Osteocyte (in vitro differentiated cells): ENCODE data around the gene COL4A1. TPM values are rescaled to one million over a fixed set of nuclear protein-coding genes. Genes with fewer than 3 reads are reported as not detected.

Experiments
- DNase-seq: peaks from one replicate; pipeline ENCODE4 v3.0.0; 2021; ENCODE audit warnings: mixed read lengths; ENCODE audit not compliant: unreplicated experiment; ENCODE audit errors: extremely low spot score
- H3K27ac Mint-ChIP-seq: one replicate; pipeline ENCODE4 v1.8.0; 2021; ENCODE audit warnings: mild to moderate bottlenecking, mixed read lengths; ENCODE audit not compliant: unreplicated experiment
- H3K27me3 Mint-ChIP-seq: one replicate; pipeline ENCODE4 v1.8.0; 2021; ENCODE audit warnings: mixed read lengths; ENCODE audit not compliant: unreplicated experiment
- H3K36me3 Mint-ChIP-seq: one replicate; pipeline ENCODE4 v1.8.0; 2021; ENCODE audit warnings: mixed read lengths; ENCODE audit not compliant: unreplicated experiment
- H3K4me1 Mint-ChIP-seq: one replicate; pipeline ENCODE4 v1.8.0; 2021; ENCODE audit warnings: mixed read lengths; ENCODE audit not compliant: unreplicated experiment
- H3K4me3 Mint-ChIP-seq: one replicate; pipeline ENCODE4 v1.8.0; 2021; ENCODE audit warnings: mild to moderate bottlenecking, moderate library complexity, mixed read lengths; ENCODE audit not compliant: unreplicated experiment
- H3K9me3 Mint-ChIP-seq: one replicate; pipeline ENCODE4 v1.8.0; 2021; ENCODE audit warnings: mixed read lengths; ENCODE audit not compliant: unreplicated experiment
- total RNA-seq: library from RNA; stranded (reverse); gene quantifications from 2 replicates; pipeline ENCODE4 v1.2.1, GENCODE V29; 2021
- TF ChIP-seq, protein P1 (sequence below): fragments of 200-600 bp; sonication (generic); IDR thresholded peaks from 2 replicates; pipeline ENCODE4 v1.5.0; 2021; ENCODE audit warnings: antibody characterized with exemption, mild to moderate bottlenecking, moderate library complexity

Gene COL4A1
- total RNA-seq, 1 donor from 2014 or later = 3,181 TPM

DNA sequence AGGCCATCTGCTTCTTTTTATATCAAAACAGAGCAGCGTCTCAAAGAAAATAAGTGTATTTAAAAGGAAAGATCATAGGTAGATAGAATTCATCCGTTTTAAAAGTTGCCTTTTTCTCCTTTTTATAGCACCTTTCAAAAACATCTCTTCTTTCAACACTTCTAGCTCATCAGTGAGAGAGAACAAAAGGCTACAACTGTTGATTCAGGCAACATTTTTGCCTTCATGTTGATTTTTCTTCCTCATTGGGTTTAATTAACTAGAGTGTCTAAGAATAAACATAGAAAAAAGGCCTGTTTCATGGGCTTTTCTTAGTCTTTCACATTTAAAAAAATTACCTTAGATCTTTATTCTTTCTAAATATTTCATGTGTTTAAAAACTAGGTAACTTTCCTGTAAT is 13.7 kb upstream of the COL4A1 start:
- Mint-ChIP-seq H3K4me1 (peaks cover 93% of the 10 kb centered on the region), H3K27ac (peak overlapping the region; percentile 88)

GRCh38 chr13:110319774-110320509 is 13.0 kb upstream of the COL4A1 start:
- Mint-ChIP-seq H3K36me3 (peaks cover 48% of the 10 kb centered on the region), H3K9me3 (no peaks in the 10 kb centered on the region), H3K27ac (peak overlapping the region; percentile 88), H3K4me1 (peaks cover 93% of the 10 kb centered on the region), H3K27me3 (no peaks in the 10 kb centered on the region), H3K4me3 (peak overlapping the region; percentile 26)
- DNase-seq = no peak
- TF ChIP-seq, protein P1, sequence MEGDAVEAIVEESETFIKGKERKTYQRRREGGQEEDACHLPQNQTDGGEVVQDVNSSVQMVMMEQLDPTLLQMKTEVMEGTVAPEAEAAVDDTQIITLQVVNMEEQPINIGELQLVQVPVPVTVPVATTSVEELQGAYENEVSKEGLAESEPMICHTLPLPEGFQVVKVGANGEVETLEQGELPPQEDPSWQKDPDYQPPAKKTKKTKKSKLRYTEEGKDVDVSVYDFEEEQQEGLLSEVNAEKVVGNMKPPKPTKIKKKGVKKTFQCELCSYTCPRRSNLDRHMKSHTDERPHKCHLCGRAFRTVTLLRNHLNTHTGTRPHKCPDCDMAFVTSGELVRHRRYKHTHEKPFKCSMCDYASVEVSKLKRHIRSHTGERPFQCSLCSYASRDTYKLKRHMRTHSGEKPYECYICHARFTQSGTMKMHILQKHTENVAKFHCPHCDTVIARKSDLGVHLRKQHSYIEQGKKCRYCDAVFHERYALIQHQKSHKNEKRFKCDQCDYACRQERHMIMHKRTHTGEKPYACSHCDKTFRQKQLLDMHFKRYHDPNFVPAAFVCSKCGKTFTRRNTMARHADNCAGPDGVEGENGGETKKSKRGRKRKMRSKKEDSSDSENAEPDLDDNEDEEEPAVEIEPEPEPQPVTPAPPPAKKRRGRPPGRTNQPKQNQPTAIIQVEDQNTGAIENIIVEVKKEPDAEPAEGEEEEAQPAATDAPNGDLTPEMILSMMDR = no peak

More for the DNA sequence above, 13.7 kb upstream of the COL4A1 start:
- TF ChIP-seq, protein P1 = no peak
- Mint-ChIP-seq H3K4me3 (no peak overlapping the region), H3K36me3 (peaks cover 51% of the 10 kb centered on the region), H3K27me3 (no peaks in the 10 kb centered on the region), H3K9me3 (no peaks in the 10 kb centered on the region)
- no peak for DNase-seq

DNA sequence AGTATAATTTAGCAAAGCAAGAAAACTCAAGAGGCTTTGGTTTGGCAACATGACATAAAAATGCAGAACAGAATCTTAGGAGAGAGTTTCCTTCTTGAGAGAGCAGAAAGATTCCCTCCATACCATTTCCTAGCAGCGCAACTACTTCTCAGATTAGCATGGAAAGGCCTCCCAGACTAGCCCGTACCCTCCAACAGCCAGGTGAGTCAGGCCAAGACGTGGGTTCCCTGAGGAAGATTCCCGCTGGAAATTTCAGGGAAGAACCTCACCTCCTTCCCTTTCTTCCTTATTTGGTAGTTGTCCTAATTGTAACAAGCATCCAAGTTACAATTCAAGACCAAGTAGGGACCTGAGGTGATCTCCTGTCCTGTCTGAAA is 12.4 kb upstream of the COL4A1 start:
- peak overlapping the region; percentile 88 for H3K27ac Mint-ChIP-seq
- no peaks in the 10 kb centered on the region for H3K9me3 Mint-ChIP-seq
- H3K4me3 Mint-ChIP-seq = peak overlapping the region; percentile 26
- TF ChIP-seq, protein P1 = no peak
- peaks cover 92% of the 10 kb centered on the region for H3K4me1 Mint-ChIP-seq
- H3K36me3 Mint-ChIP-seq = peaks cover 45% of the 10 kb centered on the region
- no peaks in the 10 kb centered on the region for H3K27me3 Mint-ChIP-seq
- DNase-seq = no peak

DNA sequence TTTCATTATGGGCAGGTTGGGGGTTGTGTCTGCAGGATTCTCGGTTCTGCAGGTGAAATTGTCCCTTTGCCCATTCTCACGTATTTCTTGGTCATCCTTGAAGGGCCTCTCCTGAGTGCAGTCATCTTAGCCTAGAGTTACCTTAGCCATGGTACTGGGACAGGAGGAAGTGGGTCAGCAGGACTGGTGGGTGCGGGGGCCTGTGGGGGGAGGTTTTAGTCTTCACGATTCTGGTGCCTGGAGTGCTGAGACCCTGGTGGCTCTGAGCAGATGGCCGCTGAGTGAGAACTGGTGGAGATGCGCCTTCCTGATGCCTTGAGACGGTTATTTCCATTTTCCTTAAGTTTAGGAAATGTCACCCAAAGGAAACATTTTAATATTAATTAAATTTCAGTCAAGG is 12.0 kb upstream of the COL4A1 start:
- no peak for DNase-seq
- Mint-ChIP-seq H3K36me3 (peaks cover 50% of the 10 kb centered on the region), H3K4me3 (no peak overlapping the region), H3K4me1 (peaks cover 92% of the 10 kb centered on the region), H3K9me3 (no peaks in the 10 kb centered on the region), H3K27ac (peak overlapping the region; percentile 88), H3K27me3 (no peaks in the 10 kb centered on the region)
- TF ChIP-seq, protein P1 = no peak

DNA sequence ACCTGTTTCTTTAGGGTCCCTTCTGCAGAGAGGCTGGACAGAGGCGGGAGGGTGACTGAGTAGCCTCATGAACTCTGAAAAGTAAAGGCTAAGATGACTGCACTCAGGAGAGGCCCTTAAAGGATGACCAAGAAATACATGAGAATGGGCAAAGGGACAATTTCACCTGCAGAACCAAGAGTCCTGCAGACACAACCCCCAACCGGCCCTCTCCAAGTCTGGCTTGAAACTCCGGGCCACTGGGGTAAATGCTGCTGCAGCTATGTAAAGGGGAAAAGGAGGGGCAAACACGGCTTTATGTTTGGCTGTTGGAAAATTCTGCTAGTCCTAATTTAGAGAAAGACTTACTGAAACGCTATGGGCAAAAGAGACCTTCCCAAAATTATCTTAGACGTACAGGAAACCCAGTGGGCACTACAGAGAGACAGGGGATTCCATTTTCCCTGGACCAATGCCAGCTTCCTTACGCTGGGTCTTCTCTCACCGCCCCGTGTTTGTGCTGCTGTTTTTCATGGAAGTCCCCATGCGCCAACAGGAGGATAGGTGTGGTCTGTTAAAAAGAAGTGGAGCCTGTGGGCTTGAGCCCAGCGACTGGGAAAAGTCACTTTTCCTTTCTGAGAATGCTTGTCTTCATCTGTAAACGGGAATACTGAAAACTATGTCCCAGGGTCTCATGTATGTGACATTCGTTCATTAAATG is 10.7 kb upstream of the COL4A1 start:
- TF ChIP-seq, protein P1 = no peak
- no peak for DNase-seq
- no peaks in the 10 kb centered on the region for H3K9me3 Mint-ChIP-seq
- H3K36me3 Mint-ChIP-seq = peaks cover 58% of the 10 kb centered on the region
- peaks cover 87% of the 10 kb centered on the region for H3K4me1 Mint-ChIP-seq
- H3K27me3 Mint-ChIP-seq = no peaks in the 10 kb centered on the region
- H3K27ac Mint-ChIP-seq = peak overlapping the region; percentile 88
- H3K4me3 Mint-ChIP-seq = no peak overlapping the region
